OCI-LY7 (cell line): Measurements from ENCODE around the gene KCNB1.

ENCODE experiments used
- CTCF ChIP-seq: fragments of 200-600 bp; sonication (generic); conservative IDR thresholded peaks from 2 replicates; pipeline ENCODE4 v1.5.1; 2014; ENCODE audit warnings: mild to moderate bottlenecking, antibody characterized with exemption, low read length, moderate library complexity, mixed read lengths
- EZH2phosphoT487 ChIP-seq: fragments of 200-600 bp; sonication (generic); IDR thresholded peaks from 2 replicates; pipeline ENCODE4 v1.6.1; 2018; ENCODE audit warnings: low read depth, borderline replicate concordance, mild to moderate bottlenecking, mixed run types, antibody characterized with exemption, low read length, moderate library complexity, mixed read lengths

GRCh38 chr20:49448917-49449316 lies 33.6 kb downstream of the KCNB1 start:
- no peak for TF ChIP-seq CTCF
- no peak for TF ChIP-seq EZH2phosphoT487
